T-cell (primary cell): ENCODE measurements around the gene LRRN4. TPM values are rescaled to one million over a fixed set of nuclear protein-coding genes. Genes with fewer than 3 reads are reported as not detected.
A peak's percentile ranks its signal among the peaks of the same experiment; 100 is the strongest.

Source experiments
- ATAC-seq, 4 experiments: fragments of 200-7000 bp in 3 of 4; fragments of 150-1000 bp in 1 of 4; cut with Tn5 transposase; replicated peaks in 1 of 4; 1 replicate in 3 of 4; 2 replicates in 1 of 4; pipeline ENCODE4 v1.10.0; 2021; ENCODE audit warnings: moderate library complexity in 3 of 4, mild to moderate bottlenecking in 2 of 4, moderate number of reproducible peaks in 1 of 4
- CTCF ChIA-PET, 2 donors: fragments of 300-600 bp; sonication (Branson Sonifier 250); formaldehyde crosslinking; loops; one replicate each; lab custom pipeline; 2022; ENCODE audit warnings: antibody characterized with exemption in 2 of 2; lab: Charles Lee
- POLR2A ChIA-PET, 2 donors: fragments of 300-600 bp; sonication (Branson Sonifier 250); formaldehyde crosslinking; loops; one replicate each; lab custom pipeline; 2022; ENCODE audit warnings: antibody characterized with exemption in 2 of 2; lab: Charles Lee
- DNase-seq, 35 experiments: peaks; one replicate each; pipeline versions ENCODE4 v3.0.0 to v3.0.0-alpha.2; 2013 to 2023
- H3K27ac ChIP-seq: one replicate; pipeline ENCODE4 v1.5.1; 2013; ENCODE audit warnings: low read length
- H3K27me3 ChIP-seq, 2 experiments: replicated peaks in 1 of 2; 1 replicate in 1 of 2; 2 replicates in 1 of 2; pipeline versions ENCODE4 v1.6.1 to v1.7.0; 2013; ENCODE audit warnings: low read length in 1 of 2, mixed read lengths in 1 of 2; ENCODE audit not compliant: control insufficient read depth in 2 of 2, insufficient read depth in 2 of 2; ENCODE audit errors: extremely low read depth in 1 of 2
- H3K36me3 ChIP-seq, 2 donors: 1 replicate in 1 of 2; 2 replicates in 1 of 2; pipeline versions ENCODE4 v1.6.1 to v1.7.0; 2013; ENCODE audit warnings: low read length in 1 of 2; ENCODE audit not compliant: control insufficient read depth in 2 of 2, insufficient read depth in 1 of 2; ENCODE audit errors: extremely low read depth in 1 of 2
- H3K4me1 ChIP-seq, 2 experiments: 1 replicate in 1 of 2; 2 replicates in 1 of 2; pipeline versions ENCODE4 v1.6.1 to v1.7.0; 2013; ENCODE audit warnings: low read length in 2 of 2, mixed read lengths in 1 of 2; ENCODE audit not compliant: insufficient read depth in 2 of 2, control insufficient read depth in 1 of 2; ENCODE audit errors: extremely low read depth in 1 of 2
- H3K4me3 ChIP-seq, 2 donors: 1 replicate in 1 of 2; 2 replicates in 1 of 2; pipeline versions ENCODE4 v1.5.1 to v1.7.0; 2013; ENCODE audit warnings: mild to moderate bottlenecking in 2 of 2, low read length in 1 of 2, moderate library complexity in 1 of 2; ENCODE audit not compliant: control insufficient read depth in 1 of 2; ENCODE audit errors: extremely low read depth in 1 of 2
- H3K9me3 ChIP-seq: 2 replicates; pipeline ENCODE4 v1.7.0; 2013
- H3K27ac Mint-ChIP-seq, 2 donors: one replicate each; pipeline ENCODE4 v1.8.0; 2020 to 2021; ENCODE audit warnings: mild to moderate bottlenecking in 2 of 2, mixed read lengths in 2 of 2
- H3K27me3 Mint-ChIP-seq, 2 donors: one replicate each; pipeline ENCODE4 v1.8.0; 2021 to 2022; ENCODE audit warnings: mixed read lengths in 2 of 2
- H3K36me3 Mint-ChIP-seq: one replicate; pipeline ENCODE4 v1.8.0; 2021; ENCODE audit warnings: mixed read lengths
- H3K4me1 Mint-ChIP-seq, 3 donors: one replicate each; pipeline ENCODE4 v1.8.0; 2020 to 2022; ENCODE audit warnings: mixed read lengths in 3 of 3, mild to moderate bottlenecking in 1 of 3
- H3K4me3 Mint-ChIP-seq, 3 donors: one replicate each; pipeline ENCODE4 v1.8.0; 2020 to 2022; ENCODE audit warnings: mild to moderate bottlenecking in 3 of 3, mixed read lengths in 3 of 3, moderate library complexity in 3 of 3
- H3K9me3 Mint-ChIP-seq, 3 donors: one replicate each; pipeline ENCODE4 v1.8.0; 2020 to 2022; ENCODE audit warnings: mixed read lengths in 3 of 3
- WGBS: methylation state at CpG from one replicate; pipeline ENCODE4 v1.1.5; 2013; ENCODE audit warnings: missing lambda C conversion rate; ENCODE audit not compliant: insufficient coverage; 5-methylcytosine and 5-hydroxymethylcytosine counted together
- total RNA-seq, 35 experiments: library from RNA in 6 of 35; stranded (reverse) in 6 of 35; fragments of 120-200 nt in 1 of 35; gene quantifications; one replicate each; pipeline versions ENCODE4 v1.2.1 to v1.2.4 and lab custom pipeline; 2013 to 2026

LRRN4 gene
- total RNA-seq, 5 donors from 2014 or later (not counting 1 experiment from before 2014, with no cell fraction given), result 0.09 TPM; not detected in 3

GRCh38 chr20:6075428-6076219 lies 21.8 kb upstream of the LRRN4 start:
- ATAC-seq, result no peak
- no peak overlapping the region for H3K4me3 Mint-ChIP-seq
- DNase-seq, result no peak
- no peaks in the 10 kb centered on the region for H3K36me3 Mint-ChIP-seq
- no peaks in the 10 kb centered on the region for H3K36me3 ChIP-seq
- POLR2A ChIA-PET, result no interaction called here
- no peaks in the 10 kb centered on the region for H3K9me3 Mint-ChIP-seq
- CTCF ChIA-PET, result interaction anchor here (0.7 to 6.4 kb wide), 6 partner anchors 85 to 1091 kb away, joined by 3 to 36 read pairs (median 10); no protein-coding TSS in a partner anchor
- H3K4me1 ChIP-seq, result peaks cover 0 to 4% of the 10 kb centered on the region in 2 experiments
- H3K9me3 ChIP-seq, result no peaks in the 10 kb centered on the region
- WGBS, result 83% methylated on average over 1 of the region's 8 CpGs
- H3K27me3 Mint-ChIP-seq, result peaks cover 0 to 8% of the 10 kb centered on the region in 2 donors
- no peak overlapping the region for H3K4me3 ChIP-seq
- peaks cover 0 to 6% (median 0%) of the 10 kb centered on the region in 3 donors for H3K4me1 Mint-ChIP-seq
- no peak overlapping the region for H3K27ac ChIP-seq
- no peak overlapping the region for H3K27ac Mint-ChIP-seq
- H3K27me3 ChIP-seq, result peaks cover 0 to 12% of the 10 kb centered on the region in 2 experiments

- no peak overlapping the region for H3K27ac ChIP-seq
- WGBS, result no CpG with 5 or more reads among the region's 2 CpGs
- ATAC-seq (no peak), DNase-seq (no peak)
- Mint-ChIP-seq H3K27me3 (peaks cover 0 to 8% of the 10 kb centered on the region in 2 donors), H3K27ac (no peak overlapping the region), H3K9me3 (no peaks in the 10 kb centered on the region), H3K4me1 (peaks cover 0 to 6% (median 0%) of the 10 kb centered on the region in 3 donors), H3K4me3 (no peak overlapping the region), H3K36me3 (no peaks in the 10 kb centered on the region)
- ChIA-PET CTCF (interaction anchor here (0.7 to 6.4 kb wide), 5 partner anchors 84 to 1091 kb away, joined by 4 to 36 read pairs (median 11); no protein-coding TSS in a partner anchor), POLR2A (no interaction called here)
- no peaks in the 10 kb centered on the region for H3K9me3 ChIP-seq
- H3K4me1 ChIP-seq, result peaks cover 0 to 4% of the 10 kb centered on the region in 2 experiments
- H3K36me3 ChIP-seq, result no peaks in the 10 kb centered on the region
- peaks cover 0 to 14% of the 10 kb centered on the region in 2 experiments for H3K27me3 ChIP-seq
- H3K4me3 ChIP-seq, result no peak overlapping the region
These were observed 20.9 kb upstream of the LRRN4 start for GRCh38 chr20:6074784-6075183.

- Histone ChIP-seq H3K27me3 (peaks cover 0 to 14% of the 10 kb centered on the region in 2 experiments), H3K4me3 (no peak overlapping the region), H3K27ac (no peak overlapping the region), H3K9me3 (no peaks in the 10 kb centered on the region), H3K36me3 (no peaks in the 10 kb centered on the region), H3K4me1 (peaks cover 0 to 4% of the 10 kb centered on the region in 2 experiments)
- DNase-seq, result peak in 1 of 35 experiments; percentile 28
- H3K36me3 Mint-ChIP-seq, result no peaks in the 10 kb centered on the region
- no peak overlapping the region for H3K4me3 Mint-ChIP-seq
- H3K4me1 Mint-ChIP-seq, result peaks cover 0 to 6% (median 0%) of the 10 kb centered on the region in 3 donors
- ChIA-PET CTCF (interaction anchor here (2.6 to 6.4 kb wide), 2 partner anchors 545 kb away, joined by 12 to 36 read pairs; no protein-coding TSS in a partner anchor), POLR2A (no interaction called here)
- WGBS, result 20% methylated on average over 1 of the region's 2 CpGs
- H3K27me3 Mint-ChIP-seq, result peaks cover 0 to 8% of the 10 kb centered on the region in 2 donors
- ATAC-seq, result peak in 3 of 4 experiments; percentile 37 to 66 (median 56)
- no peak overlapping the region for H3K27ac Mint-ChIP-seq
- H3K9me3 Mint-ChIP-seq, result no peaks in the 10 kb centered on the region
These were observed 20.3 kb upstream of the LRRN4 start for GRCh38 chr20:6074145-6074561.

GRCh38 chr20:6070829-6071695 lies 17.2 kb upstream of the LRRN4 start:
- Mint-ChIP-seq H3K4me3 (no peak overlapping the region), H3K9me3 (no peaks in the 10 kb centered on the region), H3K36me3 (no peaks in the 10 kb centered on the region), H3K27me3 (peaks cover 0 to 5% of the 10 kb centered on the region in 2 donors), H3K27ac (no peak overlapping the region), H3K4me1 (peaks cover 0 to 6% (median 0%) of the 10 kb centered on the region in 3 donors)
- H3K4me3 ChIP-seq, result no peak overlapping the region
- 89% methylated on average over 3 of the region's 6 CpGs for WGBS
- H3K4me1 ChIP-seq, result peaks cover 0 to 4% of the 10 kb centered on the region in 2 experiments
- H3K36me3 ChIP-seq, result no peaks in the 10 kb centered on the region
- no peak for DNase-seq
- ChIA-PET CTCF (no interaction called here), POLR2A (interaction anchor here in 1 of 2 donors (0.6 kb wide), 1 partner anchor 235 kb away, joined by 3 read pairs; no protein-coding TSS in a partner anchor)
- no peak overlapping the region for H3K27ac ChIP-seq
- no peak for ATAC-seq
- no peaks in the 10 kb centered on the region for H3K9me3 ChIP-seq
- H3K27me3 ChIP-seq, result peaks cover 0 to 4% of the 10 kb centered on the region in 2 experiments

GRCh38 chr20:6069669-6070068 lies 15.8 kb upstream of the LRRN4 start:
- WGBS, result no CpG with 5 or more reads among the region's 2 CpGs
- Histone ChIP-seq H3K36me3 (no peaks in the 10 kb centered on the region), H3K9me3 (no peaks in the 10 kb centered on the region), H3K4me1 (peaks cover 0 to 4% of the 10 kb centered on the region in 2 experiments), H3K27me3 (peaks cover 0 to 6% of the 10 kb centered on the region in 2 experiments), H3K27ac (no peak overlapping the region), H3K4me3 (no peak overlapping the region)
- H3K27ac Mint-ChIP-seq, result no peak overlapping the region
- ATAC-seq (no peak), DNase-seq (no peak)
- no peak overlapping the region for H3K4me3 Mint-ChIP-seq
- peaks cover 0 to 6% (median 0%) of the 10 kb centered on the region in 3 donors for H3K4me1 Mint-ChIP-seq
- no peaks in the 10 kb centered on the region for H3K9me3 Mint-ChIP-seq
- ChIA-PET CTCF (interaction anchor here in 1 of 2 donors (1.7 kb wide), 1 partner anchor 541 kb away, joined by 5 read pairs; no protein-coding TSS in a partner anchor), POLR2A (interaction anchor here in 1 of 2 donors (0.5 kb wide), 1 partner anchor 46 kb away, joined by 5 read pairs; no protein-coding TSS in a partner anchor)
- H3K36me3 Mint-ChIP-seq, result no peaks in the 10 kb centered on the region
- H3K27me3 Mint-ChIP-seq, result peaks cover 0 to 5% of the 10 kb centered on the region in 2 donors
